Osteoblast (primary cell): ENCODE measurements around the gene HSPB6. TPM values are rescaled to one million over a fixed set of nuclear protein-coding genes. Genes with fewer than 3 reads are reported as not detected.

Experiments used
- DNase-seq: peaks from one replicate; pipeline ENCODE4 v3.0.0; 2011; ENCODE audit warnings: low spot score, mixed read lengths; ENCODE audit not compliant: insufficient read length; ENCODE audit errors: missing footprints
- H2AFZ ChIP-seq: 2 replicates; pipeline ENCODE4 v1.6.0; 2011; ENCODE audit warnings: mild to moderate bottlenecking, low read length
- H3K27ac ChIP-seq: 2 replicates; pipeline ENCODE4 v1.5.1; 2011; ENCODE audit warnings: mild to moderate bottlenecking, low read depth, low read length, moderate library complexity
- H3K27me3 ChIP-seq: 2 replicates; pipeline ENCODE4 v1.6.0; 2012; ENCODE audit warnings: mild to moderate bottlenecking, control low read depth, inconsistent platforms, low read length, moderate library complexity; ENCODE audit not compliant: insufficient read depth
- H3K36me3 ChIP-seq: 2 replicates; pipeline ENCODE4 v1.5.1; 2011; ENCODE audit warnings: mild to moderate bottlenecking, low read length, control low read depth, moderate library complexity; ENCODE audit not compliant: insufficient read depth
- H3K4me1 ChIP-seq: 2 replicates; pipeline ENCODE4 v1.5.1; 2011; ENCODE audit warnings: mild to moderate bottlenecking, low read length, control low read depth, moderate library complexity; ENCODE audit not compliant: insufficient read depth
- H3K4me2 ChIP-seq: 2 replicates; pipeline ENCODE4 v1.6.0; 2011; ENCODE audit warnings: mild to moderate bottlenecking, low read length; ENCODE audit not compliant: insufficient read depth
- H3K4me3 ChIP-seq: fragments of 200-600 bp; sonication (generic); 3 replicates; pipeline ENCODE4 v1.5.1; 2012; ENCODE audit warnings: mild to moderate bottlenecking, low read length, inconsistent platforms; ENCODE audit not compliant: insufficient read depth
- H3K79me2 ChIP-seq: 2 replicates; pipeline ENCODE4 v1.6.0; 2012; ENCODE audit warnings: mild to moderate bottlenecking, low read length, control low read depth, inconsistent platforms; ENCODE audit not compliant: insufficient read depth
- H3K9me3 ChIP-seq: 2 replicates; pipeline ENCODE4 v1.5.1; 2011; ENCODE audit warnings: low read depth, low read length, control low read depth
- H4K20me1 ChIP-seq: 2 replicates; pipeline ENCODE4 v1.6.0; 2012; ENCODE audit warnings: mild to moderate bottlenecking, low read length, control low read depth; ENCODE audit not compliant: insufficient read depth
- CTCF ChIP-seq: IDR thresholded peaks from 2 replicates; pipeline ENCODE4 v1.5.1; 2011; ENCODE audit warnings: mild to moderate bottlenecking, low read depth, low read length, moderate library complexity; ENCODE audit errors: extremely low read depth
- total RNA-seq: library from RNA; depleted of rRNA; stranded (reverse); fragments of >200 nt; gene quantifications from 2 replicates; pipeline ENCODE4 v1.2.3, GENCODE V29; 2012

HSPB6 gene
- total RNA-seq, 1 donor, result 14.5 TPM

GRCh38 chr19:35748106-35749020 lies 8.5 kb downstream of the HSPB6 start, which contains the start of gene LIN37:
Gene LIN37, plus strand, starts transcription at chr19:35748576. Its CDS starts 149 bp downstream, at chr19:35748725.
- H3K9me3 ChIP-seq, result no peaks in the 10 kb centered on the region
- peaks cover 28% of the 10 kb centered on the region for H3K36me3 ChIP-seq
- DNase-seq, result peak; percentile 99
- H3K4me3 ChIP-seq, result peak within 1 kb of the TSS; percentile 95
- peaks cover 29% of the 10 kb centered on the region for H3K4me1 ChIP-seq
- TF ChIP-seq CTCF, result no peak
- H3K79me2 ChIP-seq, result peaks cover 43% of the 10 kb centered on the region
- peak within 1 kb of the TSS; percentile 88 for H2AFZ ChIP-seq
- no peaks in the 10 kb centered on the region for H3K27me3 ChIP-seq
- H3K4me2 ChIP-seq, result peak within 1 kb of the TSS; percentile 89
- peak within 1 kb of the TSS; percentile 82 for H3K27ac ChIP-seq
- peaks cover 11% of the 10 kb centered on the region for H4K20me1 ChIP-seq

- H4K20me1 ChIP-seq, result peaks cover 11% of the 10 kb centered on the region
- TF ChIP-seq CTCF, result no peak
- peak overlapping the region; percentile 87 for H3K4me3 ChIP-seq
- H3K79me2 ChIP-seq, result peaks cover 43% of the 10 kb centered on the region
- peak overlapping the region; percentile 87 for H3K4me2 ChIP-seq
- H3K27me3 ChIP-seq, result no peaks in the 10 kb centered on the region
- H3K36me3 ChIP-seq, result peaks cover 13% of the 10 kb centered on the region
- H3K27ac ChIP-seq, result peak overlapping the region; percentile 97
- no peak overlapping the region for H2AFZ ChIP-seq
- no peak for DNase-seq
- peaks cover 29% of the 10 kb centered on the region for H3K4me1 ChIP-seq
- no peaks in the 10 kb centered on the region for H3K9me3 ChIP-seq
Observed at GRCh38 chr19:35746531-35746930, 10.3 kb downstream of the HSPB6 start.

- DNase-seq, result no peak
Observed at GRCh38 chr19:35746087-35746462, 10.8 kb downstream of the HSPB6 start.

More at GRCh38 chr19:35746087-35746462, 10.8 kb downstream of the HSPB6 start:
- Histone ChIP-seq H2AFZ (no peak overlapping the region), H4K20me1 (peaks cover 11% of the 10 kb centered on the region), H3K36me3 (peaks cover 13% of the 10 kb centered on the region), H3K27me3 (no peaks in the 10 kb centered on the region), H3K4me2 (peak overlapping the region; percentile 87), H3K4me1 (peaks cover 29% of the 10 kb centered on the region), H3K27ac (peak overlapping the region; percentile 97), H3K9me3 (no peaks in the 10 kb centered on the region), H3K79me2 (peaks cover 43% of the 10 kb centered on the region), H3K4me3 (peak overlapping the region; percentile 87)
- no peak for TF ChIP-seq CTCF
